GM12878 (cell line): ENCODE data around the gene PUS7L. TPM values are rescaled to one million over a fixed set of nuclear protein-coding genes. Genes with fewer than 3 reads are reported as not detected.

Experiments used
- ATAC-seq: fragments of 200-7000 bp; cut with Tn5 transposase; 3 replicates; pipeline ENCODE4 v1.9.1; 2020; ENCODE audit warnings: mild to moderate bottlenecking, moderate library complexity
- BruUV-seq: library from RNA; stranded (reverse); fragments of 400-500 nt; replicated peaks from 2 replicates; lab custom pipeline; 2021; lab: Mats Ljungman, UMichigan
- CTCF ChIA-PET: fragments of 300-600 bp; sonication (Branson Sonifier 250); formaldehyde crosslinking; extraction: SDS; loops from one replicate; lab custom pipeline; 2021; ENCODE audit warnings: inconsistent platforms; lab: Yijun Ruan, JAX
- POLR2A ChIA-PET: fragments of 350-600 bp; formaldehyde crosslinking; extraction: SDS; loops from one replicate; lab custom pipeline; 2021; ENCODE audit warnings: inconsistent platforms; lab: Charles Lee
- RAD21 ChIA-PET: fragments of 300-600 bp; sonication (Branson Sonifier 250); formaldehyde crosslinking; loops from one replicate; lab custom pipeline; 2023; ENCODE audit warnings: antibody characterized with exemption; ENCODE audit not compliant: unreplicated experiment; lab: Charles Lee
- SMC1A ChIA-PET: fragments of 300-600 bp; sonication (Branson Sonifier 250); formaldehyde crosslinking; loops from one replicate; lab custom pipeline; 2023; ENCODE audit not compliant: unreplicated experiment, uncharacterized antibody; lab: Charles Lee
- DNase-seq: peaks from one replicate; pipeline ENCODE4 v3.0.0-alpha.2; 2011; ENCODE audit warnings: low read depth, low spot score
- FAIRE-seq: peaks from 3 replicates; lab custom pipeline; 2011; peaks lifted over from hg19 to GRCh38; lab: Jason Lieb, UNC
- H2AFZ ChIP-seq: 2 replicates; pipeline ENCODE4 v1.6.0; 2011; ENCODE audit warnings: low read depth, low read length, control low read depth; ENCODE audit not compliant: control insufficient read depth
- H3K27ac ChIP-seq: 2 replicates; pipeline ENCODE4 v1.5.1; 2011; ENCODE audit warnings: control low read depth; ENCODE audit not compliant: control insufficient read depth, insufficient read depth
- H3K27me3 ChIP-seq, 2 experiments: replicated peaks in 1 of 2; 2 replicates each; pipeline versions ENCODE4 v1.6.0 to v1.6.1; 2011; ENCODE audit warnings: low read length in 1 of 2; ENCODE audit not compliant: control insufficient read depth in 2 of 2, insufficient read depth in 2 of 2
- H3K36me3 ChIP-seq, 2 experiments: 2 replicates each; pipeline ENCODE4 v1.5.1; 2011; ENCODE audit warnings: low read length in 1 of 2; ENCODE audit not compliant: control insufficient read depth in 2 of 2, insufficient read depth in 2 of 2
- H3K4me1 ChIP-seq: 2 replicates; pipeline ENCODE4 v1.6.1; 2011; ENCODE audit warnings: mild to moderate bottlenecking, low read length, moderate library complexity, mixed read lengths; ENCODE audit not compliant: control insufficient read depth, insufficient read depth
- H3K4me2 ChIP-seq: 2 replicates; pipeline ENCODE4 v1.6.0; 2011; ENCODE audit warnings: control low read depth; ENCODE audit not compliant: control insufficient read depth, insufficient read depth
- H3K4me3 ChIP-seq: fragments of 200-600 bp; sonication (generic); 2 replicates; pipeline ENCODE4 v1.5.1; 2016
- H3K79me2 ChIP-seq: 2 replicates; pipeline ENCODE4 v1.6.0; 2011; ENCODE audit warnings: low read length; ENCODE audit not compliant: control insufficient read depth, insufficient read depth
- H3K9ac ChIP-seq: 2 replicates; pipeline ENCODE4 v1.8.0; 2011; ENCODE audit warnings: low read length, control low read depth, mixed read lengths; ENCODE audit not compliant: control insufficient read depth, insufficient read depth
- H3K9me3 ChIP-seq: replicated peaks from 3 replicates; pipeline ENCODE4 v1.5.1; 2011; ENCODE audit warnings: mild to moderate bottlenecking, low read length; ENCODE audit not compliant: control insufficient read depth, insufficient read depth
- H4K20me1 ChIP-seq: 2 replicates; pipeline ENCODE4 v1.6.0; 2011; ENCODE audit not compliant: control insufficient read depth, insufficient read depth
- BCL11A ChIP-seq: IDR thresholded peaks from 2 replicates; pipeline ENCODE4 v1.6.1; 2011; ENCODE audit warnings: low read depth, low read length
- CHD4 ChIP-seq: fragments of 200-600 bp; sonication (generic); IDR thresholded peaks from 2 replicates; pipeline ENCODE4 v1.6.1; 2016; ENCODE audit warnings: mild to moderate bottlenecking
- FOXK2 ChIP-seq: fragments of 450-650 bp; IDR thresholded peaks from 2 replicates; pipeline ENCODE4 v1.6.1; 2017; ENCODE audit warnings: mild to moderate bottlenecking, moderate library complexity
- HDGF ChIP-seq: fragments of 450-650 bp; IDR thresholded peaks from 2 replicates; pipeline ENCODE4 v1.6.1; 2016; ENCODE audit warnings: antibody characterized with exemption
- KDM1A ChIP-seq: fragments of 200-600 bp; sonication (generic); IDR thresholded peaks from 2 replicates; pipeline ENCODE4 v1.6.1; 2016; ENCODE audit warnings: borderline replicate concordance
- MEF2A ChIP-seq: IDR thresholded peaks from 2 replicates; pipeline ENCODE4 v1.6.1; 2011; ENCODE audit warnings: low read depth, mild to moderate bottlenecking, low read length, moderate library complexity; ENCODE audit not compliant: insufficient read depth
- RAD21 ChIP-seq: IDR thresholded peaks from 2 replicates; pipeline ENCODE4 v1.6.1; 2011; ENCODE audit warnings: mild to moderate bottlenecking, low read depth, low read length, moderate library complexity; ENCODE audit not compliant: insufficient read depth
- RELB ChIP-seq: fragments of 450-650 bp; IDR thresholded peaks from 2 replicates; pipeline ENCODE4 v1.6.1; 2017; ENCODE audit warnings: low read depth, mild to moderate bottlenecking, moderate library complexity
- RUNX3 ChIP-seq: IDR thresholded peaks from 2 replicates; pipeline ENCODE4 v1.6.1; 2012; ENCODE audit warnings: low read length, inconsistent platforms
- SP1 ChIP-seq: IDR thresholded peaks from one replicate; pipeline ENCODE4 v1.6.1; 2011; ENCODE audit warnings: low read depth, low read length
- ZBTB4 ChIP-seq: fragments of 450-650 bp; formaldehyde crosslinking; IDR thresholded peaks from 2 replicates; pipeline ENCODE4 v1.4.0; 2022; ENCODE audit warnings: mild to moderate bottlenecking, moderate library complexity
- ZNF207 ChIP-seq: fragments of 450-650 bp; IDR thresholded peaks from 2 replicates; pipeline ENCODE4 v1.6.1; 2014; ENCODE audit warnings: antibody characterized with exemption, mild to moderate bottlenecking, borderline replicate concordance
- WGBS: methylation state at CpG from one replicate; pipeline ENCODE4 v1.1.6; 2016; ENCODE audit warnings: low lambda C conversion rate; ENCODE audit not compliant: insufficient replicate concordance, insufficient coverage; ENCODE audit errors: missing lambda C conversion rate; 5-methylcytosine and 5-hydroxymethylcytosine counted together
- in situ Hi-C: fragments of 300-500 bp; cut with MboI; formaldehyde crosslinking; loops from 9 replicates; pipeline ENCODE4 v1.14.3; 2018; ENCODE audit warnings: mixed read lengths
- intact Hi-C: fragments of 100-400 bp; cut with micrococcal nuclease; formaldehyde crosslinking; loops from one replicate; pipeline ENCODE4 v1.14.2; 2022; ENCODE audit not compliant: unreplicated experiment
- polyA plus RNA-seq, 11 experiments: library from polyadenylated mRNA; depleted of rRNA in 4 of 11; unstranded in 6 of 11; stranded (reverse) in 5 of 11; fragments of >200 nt; fragmentation: Nextera tagmentation in 4 of 11; fragmentation: Illumina TruSeq in 1 of 11; extraction: Ambion mirVana in 4 of 11; extraction: Trizol in 1 of 11; gene quantifications; 1 replicate in 1 of 11; 2 replicates in 10 of 11; pipeline versions ENCODE4 v1.2.1 to v1.2.3, GENCODE V29; 2011 to 2016; ENCODE audit warnings: inconsistent platforms in 2 of 11, missing spikeins in 2 of 11, low read depth in 1 of 11
- total RNA-seq, 4 experiments: library from RNA; depleted of rRNA in 3 of 4; stranded (reverse); fragments of >200 nt in 3 of 4; fragmentation: Illumina TruSeq in 1 of 4; extraction: Trizol in 1 of 4; gene quantifications; 2 replicates each; pipeline versions ENCODE4 v1.2.1 to v1.2.3, GENCODE V29; 2013 to 2021
- TF ChIP-seq, protein P1 (sequence below): fragments of 150-350 bp; IDR thresholded peaks from 2 replicates; pipeline ENCODE4 v1.6.1; 2014; ENCODE audit warnings: mild to moderate bottlenecking, low read depth, low read length

The PUS7L gene
- total and polyA plus RNA-seq, 10 of the 15 experiments (the other 5 are each of a cell fraction or from before 2014, with no cell fraction given), result 7.2 to 42.1 (median 19.6) TPM

DNA sequence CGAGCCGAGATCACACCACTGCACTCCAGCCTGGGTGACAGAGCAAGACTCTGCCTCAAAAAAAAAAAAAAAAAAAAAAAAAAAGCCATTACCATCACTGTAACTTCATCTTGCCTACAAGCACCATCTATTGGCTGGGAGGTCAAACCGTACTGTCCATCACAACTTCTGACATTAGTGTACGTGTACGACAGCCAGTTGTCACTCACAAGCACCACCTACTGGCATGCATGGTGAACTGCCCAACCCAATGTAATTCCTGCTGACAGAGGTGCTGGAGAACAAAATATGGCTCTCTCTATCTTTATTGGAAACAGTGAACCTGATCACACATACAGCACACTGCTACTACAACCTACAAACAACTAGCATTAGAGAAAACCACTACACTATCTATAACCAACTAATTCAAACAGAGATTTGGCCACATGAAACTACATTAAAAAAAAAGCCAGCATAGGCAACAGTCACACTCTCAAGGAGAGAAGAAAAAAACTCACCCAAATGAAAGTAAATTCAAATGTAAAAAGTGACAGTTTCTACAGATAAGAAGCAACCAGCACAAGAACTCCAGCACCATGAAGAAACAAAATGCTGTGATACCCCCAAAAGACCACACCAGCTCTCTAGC, 82.3 kb downstream of the PUS7L start (continued):
- TF ChIP-seq RAD21, result peak; percentile 52
- TF ChIP-seq, protein P1, sequence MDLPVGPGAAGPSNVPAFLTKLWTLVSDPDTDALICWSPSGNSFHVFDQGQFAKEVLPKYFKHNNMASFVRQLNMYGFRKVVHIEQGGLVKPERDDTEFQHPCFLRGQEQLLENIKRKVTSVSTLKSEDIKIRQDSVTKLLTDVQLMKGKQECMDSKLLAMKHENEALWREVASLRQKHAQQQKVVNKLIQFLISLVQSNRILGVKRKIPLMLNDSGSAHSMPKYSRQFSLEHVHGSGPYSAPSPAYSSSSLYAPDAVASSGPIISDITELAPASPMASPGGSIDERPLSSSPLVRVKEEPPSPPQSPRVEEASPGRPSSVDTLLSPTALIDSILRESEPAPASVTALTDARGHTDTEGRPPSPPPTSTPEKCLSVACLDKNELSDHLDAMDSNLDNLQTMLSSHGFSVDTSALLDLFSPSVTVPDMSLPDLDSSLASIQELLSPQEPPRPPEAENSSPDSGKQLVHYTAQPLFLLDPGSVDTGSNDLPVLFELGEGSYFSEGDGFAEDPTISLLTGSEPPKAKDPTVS, result no peak

DNA sequence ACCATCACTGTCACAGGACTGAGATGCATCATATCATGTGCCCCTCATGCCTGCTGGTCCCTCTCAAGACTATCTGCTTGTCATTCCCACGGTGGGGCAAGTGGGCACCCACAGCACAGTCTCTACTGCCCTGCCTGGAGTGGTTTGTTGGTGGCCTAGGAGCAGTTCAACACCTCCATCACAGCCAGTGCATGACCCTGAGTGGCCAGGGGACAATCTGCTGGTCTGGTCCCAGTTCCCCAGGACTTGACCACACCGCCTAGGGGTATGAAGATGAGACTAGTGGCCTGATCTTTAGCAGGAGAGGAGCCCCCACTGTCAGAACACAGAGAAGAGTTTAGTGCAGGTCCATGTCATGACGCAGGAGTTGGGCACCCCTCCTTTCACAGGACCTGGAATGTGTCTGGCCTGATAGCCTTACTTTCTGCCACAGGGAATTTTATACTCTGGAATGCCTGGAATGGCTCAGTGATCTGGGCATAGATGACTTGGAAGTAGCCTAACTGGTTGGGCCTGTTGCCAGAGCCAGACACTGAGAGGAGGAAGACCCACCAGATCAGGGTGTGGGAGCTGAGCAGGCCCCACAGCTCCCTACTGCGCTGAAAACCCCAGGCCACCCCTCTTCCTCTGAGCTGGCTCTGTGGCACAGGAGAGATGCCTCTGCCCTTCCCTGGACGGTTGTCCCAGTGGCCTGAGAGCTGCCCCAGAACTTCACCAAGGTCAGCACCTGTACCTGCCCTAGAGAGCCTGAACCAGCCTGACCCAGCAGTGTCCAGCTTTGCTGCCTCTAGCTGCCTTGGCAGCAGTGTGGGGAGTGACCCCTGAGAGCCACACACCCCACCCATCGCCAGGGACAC, 83.3 kb downstream of the PUS7L start:
- DNase-seq (no peak), FAIRE-seq (no peak), ATAC-seq (peak; percentile 22; the same call in 1 of the 3 replicates)
- SMC1A ChIA-PET, result no interaction called here
- in situ Hi-C loops, result no loop called here
- BruUV-seq, result no TSS peak
- POLR2A ChIA-PET, result no interaction called here
- no peaks in the 10 kb centered on the region for H3K27me3 ChIP-seq
- H3K4me3 ChIP-seq, result no peak overlapping the region
- no peak overlapping the region for H2AFZ ChIP-seq
- H3K36me3 ChIP-seq, result no peaks in the 10 kb centered on the region
- no peaks in the 10 kb centered on the region for H3K79me2 ChIP-seq
- no peak overlapping the region for H3K27ac ChIP-seq
- 42% methylated on average over 6 of the region's 6 CpGs for WGBS
- H3K4me2 ChIP-seq, result no peak overlapping the region
- CTCF ChIA-PET, result interaction anchor here (0.7 to 2.0 kb wide), 4 partner anchors 207 to 326 kb away, joined by 3 to 5 read pairs (median 4); no protein-coding TSS in a partner anchor
- intact Hi-C loops, result loop anchor here (5.0 to 10.0 kb wide), 2 partner anchors 170 to 323 kb away; no protein-coding TSS in a partner anchor
- H3K9ac ChIP-seq, result no peak overlapping the region
- no peaks in the 10 kb centered on the region for H4K20me1 ChIP-seq
- no peaks in the 10 kb centered on the region for H3K4me1 ChIP-seq
- no peaks in the 10 kb centered on the region for H3K9me3 ChIP-seq
- RAD21 ChIA-PET, result interaction anchor here (0.6 to 1.6 kb wide), 2 partner anchors 83 to 326 kb away, joined by 3 to 4 read pairs; no protein-coding TSS in a partner anchor
- no peak for TF ChIP-seq CHD4
- TF ChIP-seq RELB, result no peak
- TF ChIP-seq BCL11A, result no peak
- TF ChIP-seq MEF2A, result no peak
- no peak for TF ChIP-seq RUNX3
- no peak for TF ChIP-seq ZBTB4 (CRISPR knock-in tag)
- no peak for TF ChIP-seq KDM1A
- TF ChIP-seq HDGF, result no peak
- TF ChIP-seq ZNF207, result no peak
- no peak for TF ChIP-seq SP1
- TF ChIP-seq FOXK2, result no peak
